H9 (cell line): ENCODE data around the gene GLB1L. TPM values are rescaled to one million over a fixed set of nuclear protein-coding genes. Genes with fewer than 3 reads are reported as not detected.

Source experiments
- DNase-seq: peaks from one replicate; pipeline ENCODE4 v3.0.0-alpha.2; 2017
- H2AFZ ChIP-seq: one replicate; pipeline ENCODE4 v1.6.1; 2013; ENCODE audit warnings: mild to moderate bottlenecking, low read length, control low read depth, moderate library complexity
- H2AK5ac ChIP-seq: 2 replicates; pipeline ENCODE4 v1.6.1; 2013; ENCODE audit warnings: low read length, control low read depth, mixed read lengths; ENCODE audit not compliant: insufficient read length
- H2BK120ac ChIP-seq: one replicate; pipeline ENCODE4 v1.6.1; 2013; ENCODE audit warnings: low read depth, mild to moderate bottlenecking, low read length, control low read depth, inconsistent platforms; ENCODE audit not compliant: poor library complexity, severe bottlenecking
- H2BK12ac ChIP-seq: 2 replicates; pipeline ENCODE4 v1.6.1; 2013; ENCODE audit warnings: low read length, control low read depth, mixed read lengths, low read depth; ENCODE audit not compliant: insufficient read length
- H2BK15ac ChIP-seq: 2 replicates; pipeline ENCODE4 v1.6.1; 2013; ENCODE audit warnings: low read depth, low read length, control low read depth
- H2BK20ac ChIP-seq: one replicate; pipeline ENCODE4 v1.6.1; 2013; ENCODE audit warnings: low read depth, mild to moderate bottlenecking, low read length, control low read depth, inconsistent platforms; ENCODE audit not compliant: poor library complexity, severe bottlenecking
- H2BK5ac ChIP-seq: 2 replicates; pipeline ENCODE4 v1.6.1; 2013; ENCODE audit warnings: low read length, control low read depth, mixed read lengths; ENCODE audit not compliant: insufficient read length
- H3K14ac ChIP-seq: 2 replicates; pipeline ENCODE4 v1.6.1; 2013; ENCODE audit warnings: low read length, control low read depth; ENCODE audit not compliant: insufficient read depth
- H3K18ac ChIP-seq: 2 replicates; pipeline ENCODE4 v1.6.1; 2013; ENCODE audit warnings: low read depth, mild to moderate bottlenecking, mixed read lengths, low read length, control low read depth; ENCODE audit not compliant: insufficient read length
- H3K23ac ChIP-seq: 2 replicates; pipeline ENCODE4 v1.6.1; 2013; ENCODE audit warnings: low read length, control low read depth, mixed read lengths, low read depth; ENCODE audit not compliant: insufficient read length
- H3K23me2 ChIP-seq: 2 replicates; pipeline ENCODE4 v1.6.1; 2013; ENCODE audit warnings: low read depth, mild to moderate bottlenecking, mixed read lengths, low read length, control low read depth; ENCODE audit not compliant: insufficient read length, poor library complexity, severe bottlenecking
- H3K27ac ChIP-seq: 2 replicates; pipeline ENCODE4 v1.5.1; 2013; ENCODE audit warnings: low read length, control low read depth, mixed read lengths, low read depth; ENCODE audit not compliant: insufficient read length
- H3K27me3 ChIP-seq: 2 replicates; pipeline ENCODE4 v1.6.1; 2013; ENCODE audit warnings: low read length, control low read depth, inconsistent platforms; ENCODE audit not compliant: insufficient read depth
- H3K4ac ChIP-seq: 2 replicates; pipeline ENCODE4 v1.6.1; 2013; ENCODE audit warnings: low read depth, mild to moderate bottlenecking, control low read depth, inconsistent platforms, low read length, moderate library complexity
- H3K4me1 ChIP-seq: 2 replicates; pipeline ENCODE4 v1.6.1; 2013; ENCODE audit warnings: low read length, control low read depth, inconsistent platforms; ENCODE audit not compliant: insufficient read depth
- H3K4me2 ChIP-seq: 2 replicates; pipeline ENCODE4 v1.6.1; 2013; ENCODE audit warnings: low read length, control low read depth, mixed read lengths; ENCODE audit not compliant: insufficient read length, insufficient read depth
- H3K56ac ChIP-seq: 2 replicates; pipeline ENCODE4 v1.6.1; 2013; ENCODE audit warnings: low read depth, mild to moderate bottlenecking, mixed read lengths, low read length, control low read depth; ENCODE audit not compliant: insufficient read length
- H3K79me1 ChIP-seq: 2 replicates; pipeline ENCODE4 v1.6.1; 2013; ENCODE audit warnings: low read depth, mild to moderate bottlenecking, moderate library complexity, low read length, control low read depth, inconsistent platforms; ENCODE audit not compliant: insufficient read depth, poor library complexity, severe bottlenecking
- H3K79me2 ChIP-seq: 2 replicates; pipeline ENCODE4 v1.6.1; 2013; ENCODE audit warnings: low read length, control low read depth, inconsistent platforms; ENCODE audit not compliant: insufficient read depth
- H3K9ac ChIP-seq: 2 replicates; pipeline ENCODE4 v1.6.1; 2013; ENCODE audit warnings: low read length, control low read depth, mixed read lengths; ENCODE audit not compliant: insufficient read length; ENCODE audit errors: extremely low read depth
- H3K9me3 ChIP-seq: one replicate; pipeline ENCODE4 v1.6.1; 2013; ENCODE audit warnings: low read depth, low read length, inconsistent platforms; ENCODE audit not compliant: control insufficient read depth
- H3T11ph ChIP-seq: one replicate; pipeline ENCODE4 v1.6.1; 2013; ENCODE audit warnings: mild to moderate bottlenecking, low read length, control low read depth, inconsistent platforms
- H4K20me1 ChIP-seq: one replicate; pipeline ENCODE4 v1.6.1; 2013; ENCODE audit not compliant: control insufficient read depth, insufficient read length, insufficient read depth
- H4K5ac ChIP-seq: 2 replicates; pipeline ENCODE4 v1.6.1; 2013; ENCODE audit warnings: low read depth, mild to moderate bottlenecking, mixed read lengths, low read length, control low read depth; ENCODE audit not compliant: insufficient read length
- H4K8ac ChIP-seq: replicated peaks from 2 replicates; pipeline ENCODE4 v1.6.1; 2013; ENCODE audit warnings: low read length, control low read depth, mixed read lengths, low read depth; ENCODE audit not compliant: insufficient read length
- H4K91ac ChIP-seq: 2 replicates; pipeline ENCODE4 v1.6.1; 2013; ENCODE audit warnings: low read depth, mild to moderate bottlenecking, moderate library complexity, mixed read lengths, low read length, control low read depth; ENCODE audit not compliant: insufficient read length
- H3K27ac Mint-ChIP-seq, 3 experiments: 2 replicates in 2 of 3; 3 replicates in 1 of 3; pipeline ENCODE4 v1.8.0; 2020 to 2021; ENCODE audit warnings: mixed read lengths in 3 of 3, mild to moderate bottlenecking in 1 of 3, moderate library complexity in 1 of 3
- H3K27me3 Mint-ChIP-seq: 2 replicates; pipeline ENCODE4 v1.8.0; 2021; ENCODE audit warnings: low read depth, mild to moderate bottlenecking, moderate library complexity, mixed read lengths
- H3K36me3 Mint-ChIP-seq, 3 experiments: 2 replicates in 2 of 3; 3 replicates in 1 of 3; pipeline ENCODE4 v1.8.0; 2020 to 2021; ENCODE audit warnings: low read depth in 3 of 3, mixed read lengths in 3 of 3; ENCODE audit not compliant: insufficient read depth in 1 of 3
- H3K4me1 Mint-ChIP-seq, 2 experiments: 2 replicates each; pipeline ENCODE4 v1.8.0; 2020; ENCODE audit warnings: mixed read lengths in 2 of 2
- H3K4me3 Mint-ChIP-seq, 2 experiments: 2 replicates in 1 of 2; 3 replicates in 1 of 2; pipeline ENCODE4 v1.8.0; 2020 to 2021; ENCODE audit warnings: mild to moderate bottlenecking in 2 of 2, mixed read lengths in 2 of 2, moderate library complexity in 1 of 2
- H3K9me3 Mint-ChIP-seq, 2 experiments: 2 replicates in 1 of 2; 3 replicates in 1 of 2; pipeline ENCODE4 v1.8.0; 2020; ENCODE audit warnings: mild to moderate bottlenecking in 2 of 2, mixed read lengths in 2 of 2, moderate library complexity in 1 of 2
- WGBS: extraction: QIAGEN DNeasy Blood & Tissue Kit; methylation state at CpG from one replicate; pipeline ENCODE4 v1.1.7; 2013; ENCODE audit warnings: missing lambda C conversion rate, low lambda C conversion rate, mixed read lengths; ENCODE audit not compliant: insufficient read length; ENCODE audit errors: extremely low coverage; 5-methylcytosine and 5-hydroxymethylcytosine counted together
- total RNA-seq: library from RNA; stranded (reverse); gene quantifications from 2 replicates; pipeline ENCODE4 v1.2.1, GENCODE V29; 2021
- TF ChIP-seq, protein P1 (sequence below): fragments of 200-600 bp; sonication (generic); conservative IDR thresholded peaks from 3 replicates; pipeline ENCODE4 v1.8.0; 2021; ENCODE audit warnings: antibody characterized with exemption, mild to moderate bottlenecking

GLB1L gene
- total RNA-seq, 1 experiment from 2014 or later, result 6.5 TPM

DNA sequence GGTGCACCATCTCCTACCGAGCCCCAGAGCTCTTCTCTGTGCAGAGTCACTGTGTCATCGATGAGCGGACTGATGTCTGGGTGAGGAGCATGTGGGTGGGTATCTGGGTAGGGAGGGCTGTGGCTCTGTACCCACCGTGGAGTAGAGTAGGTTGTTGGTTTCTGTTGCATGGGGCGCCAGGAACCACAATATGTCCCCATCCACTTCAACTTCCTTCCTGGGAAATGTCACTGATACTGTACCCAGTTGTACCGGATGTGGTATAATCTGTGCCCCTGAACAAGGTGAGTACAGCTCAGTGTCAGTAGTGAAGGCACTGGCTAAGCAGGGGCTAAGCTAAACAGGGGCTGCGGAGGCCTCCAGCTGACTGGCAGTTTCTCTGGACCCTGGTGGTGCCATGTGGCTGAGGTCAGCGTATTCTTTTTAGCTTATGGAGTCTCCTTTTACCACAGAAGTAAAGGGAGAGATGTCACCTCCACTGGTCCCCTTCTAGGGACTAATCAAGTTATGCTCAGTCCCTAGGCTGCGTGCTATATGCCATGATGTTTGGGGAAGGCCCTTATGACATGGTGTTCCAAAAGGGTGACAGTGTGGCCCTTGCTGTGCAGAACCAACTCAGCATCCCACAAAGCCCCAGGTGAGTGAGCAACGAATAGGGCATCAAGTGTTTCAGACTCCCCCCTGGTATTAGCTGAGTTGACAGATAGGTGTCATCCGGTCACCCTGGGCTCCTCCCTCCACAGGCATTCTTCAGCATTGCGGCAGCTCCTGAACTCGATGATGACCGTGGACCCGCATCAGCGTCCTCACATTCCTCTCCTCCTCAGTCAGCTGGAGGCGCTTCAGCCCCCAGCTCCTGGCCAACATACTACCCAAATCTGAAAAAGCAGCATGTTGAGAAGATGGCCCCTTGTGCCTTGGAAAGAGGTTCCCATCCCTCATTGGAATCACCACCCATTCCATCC, 2.7 kb upstream of the GLB1L start:
- H4K8ac ChIP-seq, result no peak overlapping the region
- WGBS, result no CpG with 5 or more reads among the region's 17 CpGs
- no peak overlapping the region for H3K27ac ChIP-seq
- H3K23me2 ChIP-seq, result peaks cover 5% of the 10 kb centered on the region
- Mint-ChIP-seq H3K27me3 (peaks cover 23% of the 10 kb centered on the region), H3K27ac (peak overlapping the region in 1 of 3 experiments; percentile 40; a peak in 1 of 7 replicates), H3K36me3 (peaks cover 9 to 24% (median 23%) of the 10 kb centered on the region in 3 experiments; a peak in 6 of 7 replicates), H3K4me1 (peaks cover 31 to 42% of the 10 kb centered on the region in 2 experiments), H3K4me3 (no peak overlapping the region), H3K9me3 (no peaks in the 10 kb centered on the region)
- no peak overlapping the region for H3K23ac ChIP-seq
- H3T11ph ChIP-seq, result no peak overlapping the region
- no peaks in the 10 kb centered on the region for H3K9me3 ChIP-seq
- H3K4me2 ChIP-seq, result no peak overlapping the region
- DNase-seq, result no peak
- no peak overlapping the region for H2BK12ac ChIP-seq
- no peak overlapping the region for H3K14ac ChIP-seq
- H3K79me2 ChIP-seq, result no peaks in the 10 kb centered on the region
- no peak overlapping the region for H2BK120ac ChIP-seq
- H3K4me1 ChIP-seq, result peaks cover 5% of the 10 kb centered on the region
- H2BK20ac ChIP-seq, result no peak overlapping the region
- no peak overlapping the region for H4K5ac ChIP-seq
- no peaks in the 10 kb centered on the region for H4K20me1 ChIP-seq
- H2AFZ ChIP-seq, result no peak overlapping the region
- H3K4ac ChIP-seq, result no peak overlapping the region
- H2AK5ac ChIP-seq, result no peak overlapping the region
- H3K18ac ChIP-seq, result no peak overlapping the region
- no peak overlapping the region for H2BK15ac ChIP-seq
- H3K56ac ChIP-seq, result no peak overlapping the region
- H3K27me3 ChIP-seq, result no peaks in the 10 kb centered on the region
- TF ChIP-seq, protein P1, sequence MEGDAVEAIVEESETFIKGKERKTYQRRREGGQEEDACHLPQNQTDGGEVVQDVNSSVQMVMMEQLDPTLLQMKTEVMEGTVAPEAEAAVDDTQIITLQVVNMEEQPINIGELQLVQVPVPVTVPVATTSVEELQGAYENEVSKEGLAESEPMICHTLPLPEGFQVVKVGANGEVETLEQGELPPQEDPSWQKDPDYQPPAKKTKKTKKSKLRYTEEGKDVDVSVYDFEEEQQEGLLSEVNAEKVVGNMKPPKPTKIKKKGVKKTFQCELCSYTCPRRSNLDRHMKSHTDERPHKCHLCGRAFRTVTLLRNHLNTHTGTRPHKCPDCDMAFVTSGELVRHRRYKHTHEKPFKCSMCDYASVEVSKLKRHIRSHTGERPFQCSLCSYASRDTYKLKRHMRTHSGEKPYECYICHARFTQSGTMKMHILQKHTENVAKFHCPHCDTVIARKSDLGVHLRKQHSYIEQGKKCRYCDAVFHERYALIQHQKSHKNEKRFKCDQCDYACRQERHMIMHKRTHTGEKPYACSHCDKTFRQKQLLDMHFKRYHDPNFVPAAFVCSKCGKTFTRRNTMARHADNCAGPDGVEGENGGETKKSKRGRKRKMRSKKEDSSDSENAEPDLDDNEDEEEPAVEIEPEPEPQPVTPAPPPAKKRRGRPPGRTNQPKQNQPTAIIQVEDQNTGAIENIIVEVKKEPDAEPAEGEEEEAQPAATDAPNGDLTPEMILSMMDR, result no peak; the same call in 2 of the 3 replicates
- no peak overlapping the region for H3K9ac ChIP-seq
- H2BK5ac ChIP-seq, result no peak overlapping the region
- H4K91ac ChIP-seq, result no peak overlapping the region
- no peaks in the 10 kb centered on the region for H3K79me1 ChIP-seq
